ENCODE data around the gene RNF166.

RNF166 gene

GRCh38 chr16:88705076-88705684 is 1.0 kb downstream of the RNF166 start:
- DNase-seq, result no peak

GRCh38 chr16:88703486-88704309 is 2.5 kb downstream of the RNF166 start:
- no peak for DNase-seq

- DNase-seq, result no peak
These were observed 3.6 kb downstream of the RNF166 start for GRCh38 chr16:88702371-88703210.

GRCh38 chr16:88701581-88702370 is 4.4 kb downstream of the RNF166 start:
- DNase-seq, result no peak

- peak; percentile 89 for DNase-seq
These were observed 5.3 kb downstream of the RNF166 start for GRCh38 chr16:88700636-88701482.

- no peak for DNase-seq
These were observed 5.9 kb downstream of the RNF166 start for GRCh38 chr16:88700322-88700635.

GRCh38 chr16:88699180-88699579 is 7.0 kb downstream of the RNF166 start:
- no peak for DNase-seq

- DNase-seq, result no peak
These were observed 7.6 kb downstream of the RNF166 start for GRCh38 chr16:88698646-88699045.

- no peak for DNase-seq
These were observed 8.2 kb downstream of the RNF166 start for GRCh38 chr16:88697831-88698615.

GRCh38 chr16:88697116-88697830 is 8.9 kb downstream of the RNF166 start:
- no peak for DNase-seq

GRCh38 chr16:88696441-88696840 is 9.8 kb downstream of the RNF166 start:
- no peak for DNase-seq

- DNase-seq, result no peak
These were observed 10.5 kb downstream of the RNF166 start for GRCh38 chr16:88695753-88696152.

- DNase-seq, result no peak
These were observed 11.0 kb downstream of the RNF166 start for GRCh38 chr16:88695218-88695617.

- no peak for DNase-seq
These were observed 11.8 kb downstream of the RNF166 start for GRCh38 chr16:88694221-88695087.

GRCh38 chr16:88693420-88694177 is 12.6 kb downstream of the RNF166 start:
- DNase-seq, result no peak

- no peak for DNase-seq
These were observed 13.3 kb downstream of the RNF166 start for GRCh38 chr16:88692861-88693260.

- DNase-seq, result no peak
These were observed 14.2 kb downstream of the RNF166 start for GRCh38 chr16:88691924-88692560.
